OCI-LY1 (cell line): ENCODE results near the gene CRYL1.

Experiments
- H2AFZ ChIP-seq: fragments of 200-600 bp; sonication (generic), shearing (Covaris generic); 2 replicates; pipeline ENCODE4 v1.6.0; 2014; ENCODE audit warnings: antibody characterized with exemption, mild to moderate bottlenecking, low read length
- H3F3A ChIP-seq: fragments of 200-600 bp; sonication (generic), shearing (Covaris generic); 2 replicates; pipeline ENCODE4 v1.6.0; 2014; ENCODE audit warnings: mild to moderate bottlenecking, antibody characterized with exemption, low read length, moderate library complexity; ENCODE audit not compliant: insufficient read depth
- H3K27ac ChIP-seq: fragments of 200-600 bp; sonication (generic); 2 replicates; pipeline ENCODE4 v1.5.1; 2014; ENCODE audit warnings: low read length, mixed run types, mild to moderate bottlenecking, low read depth; ENCODE audit not compliant: poor library complexity, severe bottlenecking
- H3K27me3 ChIP-seq: fragments of 200-600 bp; sonication (generic); 2 replicates; pipeline ENCODE4 v1.6.0; 2014; ENCODE audit warnings: antibody characterized with exemption, mild to moderate bottlenecking, low read length, moderate library complexity; ENCODE audit not compliant: insufficient read depth
- H3K36me3 ChIP-seq: fragments of 200-600 bp; sonication (generic); 2 replicates; pipeline ENCODE4 v1.6.1; 2014; ENCODE audit warnings: mild to moderate bottlenecking, antibody characterized with exemption, low read length, moderate library complexity, mixed read lengths; ENCODE audit not compliant: insufficient read depth
- H3K4me1 ChIP-seq: fragments of 200-600 bp; sonication (generic); 2 replicates; pipeline ENCODE4 v1.5.1; 2014; ENCODE audit warnings: mild to moderate bottlenecking, low read length, moderate library complexity; ENCODE audit not compliant: insufficient read depth, severe bottlenecking
- H3K4me2 ChIP-seq: fragments of 200-600 bp; sonication (generic), shearing (Covaris generic); 2 replicates; pipeline ENCODE4 v1.6.1; 2014; ENCODE audit warnings: low read length
- H3K4me3 ChIP-seq: fragments of 200-600 bp; sonication (generic); 2 replicates; pipeline ENCODE4 v1.5.1; 2014; ENCODE audit warnings: low read length, low read depth, mild to moderate bottlenecking, mixed read lengths; ENCODE audit not compliant: poor library complexity, severe bottlenecking
- H3K79me2 ChIP-seq: fragments of 200-600 bp; shearing (Covaris generic); 2 replicates; pipeline ENCODE4 v1.6.1; 2016; ENCODE audit warnings: mixed run types, low read length, mixed read lengths; ENCODE audit not compliant: insufficient read depth
- H3K9ac ChIP-seq: fragments of 200-600 bp; sonication (generic), shearing (Covaris generic); 2 replicates; pipeline ENCODE4 v1.6.1; 2014; ENCODE audit warnings: mild to moderate bottlenecking, low read length, mixed read lengths
- H3K9me2 ChIP-seq: fragments of 200-600 bp; sonication (generic), shearing (Covaris generic); 2 replicates; pipeline ENCODE4 v1.6.1; 2014; ENCODE audit warnings: low read depth, mild to moderate bottlenecking, low read length, mixed read lengths
- H3K9me3 ChIP-seq: fragments of 200-600 bp; shearing (Covaris generic); 2 replicates; pipeline ENCODE4 v1.6.1; 2014; ENCODE audit warnings: low read length, mixed read lengths
- H4K20me1 ChIP-seq: fragments of 200-600 bp; sonication (generic), shearing (Covaris generic); 2 replicates; pipeline ENCODE4 v1.6.0; 2016; ENCODE audit warnings: mild to moderate bottlenecking, low read length; ENCODE audit not compliant: insufficient read depth
- CTCF ChIP-seq: fragments of 200-600 bp; sonication (generic), shearing (Covaris generic); IDR thresholded peaks from 2 replicates; pipeline ENCODE4 v1.5.1; 2017; ENCODE audit warnings: mild to moderate bottlenecking, antibody characterized with exemption, low read length, moderate library complexity, mixed read lengths
- EZH2 ChIP-seq: fragments of 200-600 bp; sonication (generic), shearing (Covaris generic); IDR thresholded peaks from 2 replicates; pipeline ENCODE4 v1.8.0; 2017; ENCODE audit warnings: borderline replicate concordance, mixed run types, mild to moderate bottlenecking, antibody characterized with exemption, low read length, moderate library complexity, mixed read lengths

The CRYL1 gene

GRCh38 chr13:20461481-20461859 lies 64.2 kb downstream of the CRYL1 start:
- no peak overlapping the region for H3K4me3 ChIP-seq
- H3K9ac ChIP-seq: no peak overlapping the region
- H4K20me1 ChIP-seq: no peaks in the 10 kb centered on the region
- no peaks in the 10 kb centered on the region for H3K79me2 ChIP-seq
- H3K27me3 ChIP-seq: no peaks in the 10 kb centered on the region
- H3K4me1 ChIP-seq: no peaks in the 10 kb centered on the region
- no peak overlapping the region for H3K27ac ChIP-seq
- H3K9me2 ChIP-seq: no peaks in the 10 kb centered on the region
- no peaks in the 10 kb centered on the region for H3F3A ChIP-seq
- H2AFZ ChIP-seq: no peak overlapping the region
- H3K36me3 ChIP-seq: no peaks in the 10 kb centered on the region
- no peak overlapping the region for H3K4me2 ChIP-seq
- TF ChIP-seq CTCF (no peak), EZH2 (no peak)
- no peaks in the 10 kb centered on the region for H3K9me3 ChIP-seq

DNA sequence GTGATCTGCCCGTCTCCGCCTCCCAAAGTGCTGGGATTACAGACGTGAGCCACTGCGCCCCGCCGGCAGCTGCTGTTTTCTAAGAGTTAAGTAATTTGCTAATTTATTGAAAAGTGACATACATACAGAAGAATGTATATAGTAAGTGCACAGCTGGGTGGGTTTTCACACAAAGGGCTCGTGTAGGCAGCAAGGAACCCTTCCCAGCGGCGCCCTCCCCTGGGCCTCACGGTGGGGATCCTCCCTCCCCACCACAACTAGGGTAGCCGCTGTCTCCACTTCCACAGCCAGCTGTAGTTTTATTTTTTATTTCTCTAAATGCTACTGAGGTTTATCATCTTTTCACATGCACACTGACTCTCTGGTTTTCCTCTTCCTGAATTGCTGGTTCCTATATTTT lies 64.9 kb downstream of the CRYL1 start:
- H3K4me2 ChIP-seq: no peak overlapping the region
- H3K9ac ChIP-seq: no peak overlapping the region
- H3K27ac ChIP-seq: no peak overlapping the region

GRCh38 chr13:20457670-20458069 lies 68.0 kb downstream of the CRYL1 start:
- H2AFZ ChIP-seq: no peak overlapping the region
- no peaks in the 10 kb centered on the region for H3F3A ChIP-seq
- no peaks in the 10 kb centered on the region for H4K20me1 ChIP-seq
- H3K9me3 ChIP-seq: no peaks in the 10 kb centered on the region
- H3K9me2 ChIP-seq: no peaks in the 10 kb centered on the region
- no peak overlapping the region for H3K4me2 ChIP-seq
- H3K27me3 ChIP-seq: no peaks in the 10 kb centered on the region
- no peak overlapping the region for H3K9ac ChIP-seq
- no peak overlapping the region for H3K4me3 ChIP-seq
- TF ChIP-seq EZH2: no peak
- TF ChIP-seq CTCF: no peak
- H3K36me3 ChIP-seq: no peaks in the 10 kb centered on the region
- H3K4me1 ChIP-seq: no peaks in the 10 kb centered on the region
- H3K79me2 ChIP-seq: no peaks in the 10 kb centered on the region
- no peak overlapping the region for H3K27ac ChIP-seq

More for the DNA sequence above, 64.9 kb downstream of the CRYL1 start:
- H2AFZ ChIP-seq: no peak overlapping the region
- no peaks in the 10 kb centered on the region for H3K4me1 ChIP-seq
- no peaks in the 10 kb centered on the region for H3K36me3 ChIP-seq
- TF ChIP-seq CTCF (no peak), EZH2 (no peak)
- no peaks in the 10 kb centered on the region for H3K9me3 ChIP-seq
- H3K79me2 ChIP-seq: no peaks in the 10 kb centered on the region
- no peaks in the 10 kb centered on the region for H3F3A ChIP-seq
- no peak overlapping the region for H3K4me3 ChIP-seq
- H3K27me3 ChIP-seq: no peaks in the 10 kb centered on the region
- no peaks in the 10 kb centered on the region for H4K20me1 ChIP-seq
- H3K9me2 ChIP-seq: no peaks in the 10 kb centered on the region
